B cell (primary cell): ENCODE measurements around the gene BDH2. TPM values are rescaled to one million over a fixed set of nuclear protein-coding genes. Genes with fewer than 3 reads are reported as not detected.

ENCODE experiments used
- ATAC-seq: fragments of 200-7000 bp; cut with Tn5 transposase; one replicate; pipeline ENCODE4 v1.10.0; 2021; ENCODE audit warnings: low read depth, mild to moderate bottlenecking, moderate number of reproducible peaks, moderate library complexity
- CTCF ChIA-PET: fragments of 350-600 bp; sonication (Branson Sonifier 250); formaldehyde crosslinking; loops from one replicate; lab custom pipeline; 2021; ENCODE audit warnings: antibody characterized with exemption, inconsistent platforms; lab: Charles Lee
- POLR2A ChIA-PET: fragments of 350-600 bp; sonication (Branson Sonifier 250); formaldehyde crosslinking; loops from one replicate; lab custom pipeline; 2021; ENCODE audit warnings: antibody characterized with exemption; lab: Charles Lee
- DNase-seq: peaks from one replicate; pipeline ENCODE4 v3.0.0; 2013
- H2AFZ ChIP-seq: 2 replicates; pipeline ENCODE4 v1.6.1; 2012; ENCODE audit warnings: mild to moderate bottlenecking, low read depth, low read length; ENCODE audit not compliant: insufficient read depth, poor library complexity, severe bottlenecking
- H3K27ac ChIP-seq, 2 donors: 1 replicate in 1 of 2; 2 replicates in 1 of 2; pipeline ENCODE4 v1.5.1; 2012 to 2013; ENCODE audit warnings: low read length in 2 of 2, mild to moderate bottlenecking in 2 of 2, moderate library complexity in 1 of 2
- H3K27me3 ChIP-seq, 4 experiments: fragments of 200-600 bp in 1 of 4; sonication (generic) in 1 of 4; replicated peaks in 1 of 4; 1 replicate in 2 of 4; 2 replicates in 2 of 4; pipeline versions ENCODE4 v1.6.1 to v1.7.0; 2013 to 2016; ENCODE audit warnings: low read length in 3 of 4, mild to moderate bottlenecking in 2 of 4, mixed read lengths in 1 of 4, moderate library complexity in 1 of 4; ENCODE audit not compliant: insufficient read depth in 4 of 4, control insufficient read depth in 3 of 4; ENCODE audit errors: control extremely low read depth in 1 of 4
- H3K36me3 ChIP-seq, 2 experiments: replicated peaks in 1 of 2; 1 replicate in 1 of 2; 2 replicates in 1 of 2; pipeline versions ENCODE4 v1.6.1 to v1.7.1; 2013; ENCODE audit warnings: low read length in 1 of 2; ENCODE audit not compliant: insufficient read depth in 2 of 2, control insufficient read depth in 1 of 2; ENCODE audit errors: control extremely low read depth in 1 of 2, extremely low read depth in 1 of 2
- H3K4me1 ChIP-seq, 2 donors: fragments of 200-600 bp in 1 of 2; sonication (generic) in 1 of 2; 1 replicate in 1 of 2; 2 replicates in 1 of 2; pipeline versions ENCODE4 v1.5.1 to v1.6.1; 2013 to 2017; ENCODE audit warnings: low read length in 2 of 2; ENCODE audit not compliant: control insufficient read depth in 2 of 2, insufficient read depth in 2 of 2
- H3K4me2 ChIP-seq: replicated peaks from 2 replicates; pipeline ENCODE3; 2012; ENCODE audit warnings: mild to moderate bottlenecking, low read depth, low read length; ENCODE audit not compliant: poor library complexity, severe bottlenecking
- H3K4me3 ChIP-seq, 5 experiments: fragments of 200-600 bp in 1 of 5; sonication (generic) in 1 of 5; 1 replicate in 3 of 5; 2 replicates in 2 of 5; pipeline versions ENCODE4 v1.5.1 to v1.7.0; 2011 to 2016; ENCODE audit warnings: low read length in 4 of 5, mild to moderate bottlenecking in 4 of 5, low read depth in 2 of 5, control low read depth in 1 of 5, moderate library complexity in 1 of 5; ENCODE audit not compliant: insufficient read depth in 1 of 5; ENCODE audit errors: control extremely low read depth in 1 of 5, extremely low read depth in 1 of 5
- H3K79me2 ChIP-seq: fragments of 200-600 bp; sonication (generic); one replicate; pipeline ENCODE4 v1.6.0; 2016; ENCODE audit warnings: low read length; ENCODE audit not compliant: control insufficient read depth, insufficient read depth
- H3K9ac ChIP-seq: fragments of 200-600 bp; sonication (generic); 2 replicates; pipeline ENCODE4 v1.6.1; 2017; ENCODE audit warnings: mild to moderate bottlenecking, low read length, moderate library complexity
- H3K9me3 ChIP-seq, 3 donors: one replicate each; pipeline versions ENCODE4 v1.6.1 to v1.7.1; 2013; ENCODE audit warnings: low read length in 2 of 3; ENCODE audit not compliant: control insufficient read depth in 2 of 3, insufficient read depth in 1 of 3; ENCODE audit errors: control extremely low read depth in 1 of 3
- H4K20me1 ChIP-seq: 2 replicates; pipeline ENCODE4 v1.6.0; 2012; ENCODE audit warnings: mild to moderate bottlenecking, low read length; ENCODE audit not compliant: insufficient read depth, control insufficient read depth, poor library complexity, severe bottlenecking
- H3K27ac Mint-ChIP-seq: one replicate; pipeline ENCODE4 v1.8.0; 2021; ENCODE audit warnings: mixed read lengths
- H3K27me3 Mint-ChIP-seq: one replicate; pipeline ENCODE4 v1.8.0; 2021; ENCODE audit warnings: mixed read lengths
- H3K4me1 Mint-ChIP-seq: one replicate; pipeline ENCODE4 v1.8.0; 2021; ENCODE audit warnings: mixed read lengths
- H3K4me3 Mint-ChIP-seq: one replicate; pipeline ENCODE4 v1.8.0; 2021; ENCODE audit warnings: mixed read lengths
- H3K9me3 Mint-ChIP-seq: one replicate; pipeline ENCODE4 v1.8.0; 2022; ENCODE audit warnings: mixed read lengths; ENCODE audit not compliant: insufficient read depth
- EZH2 ChIP-seq: IDR thresholded peaks from 2 replicates; pipeline ENCODE4 v1.6.1; 2012; ENCODE audit warnings: borderline replicate concordance, low read depth, mild to moderate bottlenecking, moderate library complexity, low read length; ENCODE audit not compliant: insufficient read depth, poor library complexity, severe bottlenecking
- WGBS: methylation state at CpG from one replicate; pipeline ENCODE4 v1.1.5; 2013; ENCODE audit warnings: missing lambda C conversion rate; ENCODE audit not compliant: insufficient coverage; 5-methylcytosine and 5-hydroxymethylcytosine counted together
- intact Hi-C: fragments of 100-400 bp; cut with micrococcal nuclease; formaldehyde crosslinking; loops from one replicate; pipeline ENCODE4 v1.10.0; 2022
- polyA plus RNA-seq: library from polyadenylated mRNA; depleted of rRNA; stranded (reverse); fragments of >200 nt; gene quantifications from 2 replicates; pipeline ENCODE4 v1.2.3, GENCODE V29; 2012
- total RNA-seq, 2 donors: library from RNA; stranded (reverse); fragments of 120-200 nt in 1 of 2; gene quantifications; 1 replicate in 1 of 2; 2 replicates in 1 of 2; pipeline versions ENCODE4 v1.2.3 to v1.2.4, GENCODE V29; 2013 to 2022
- TF ChIP-seq, protein P1 (sequence below): fragments of 200-600 bp; IDR thresholded peaks from one replicate; pipeline ENCODE4 v1.8.0; 2022; ENCODE audit warnings: antibody characterized with exemption, mild to moderate bottlenecking

Gene BDH2
- total and polyA plus RNA-seq, 2 donors (not counting 1 experiment from before 2014, with no cell fraction given), result 8.8 to 9.1 TPM

DNA sequence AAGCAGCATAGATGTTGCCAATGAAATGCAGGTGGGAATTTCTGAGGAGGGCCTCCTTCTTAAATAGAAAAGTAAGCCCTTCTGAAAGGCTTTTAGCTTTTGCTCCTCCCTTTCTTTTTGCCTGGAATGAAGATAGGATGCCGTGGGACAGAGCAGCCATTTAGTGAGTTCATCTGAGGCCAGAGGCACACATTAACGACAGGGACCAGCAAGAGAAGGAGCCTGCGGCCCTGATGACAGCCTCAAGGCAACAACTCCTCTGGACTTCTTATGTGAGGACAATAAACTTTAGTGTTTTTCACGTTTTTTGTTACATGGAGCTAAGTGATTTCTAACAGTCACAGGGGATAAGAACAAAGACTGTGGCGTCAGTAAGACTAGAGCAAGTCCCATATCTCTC, 1.1 kb upstream of the BDH2 start:
- H3K27me3 ChIP-seq, result no peaks in the 10 kb centered on the region
- no peak overlapping the region for H2AFZ ChIP-seq
- ATAC-seq (no peak), DNase-seq (no peak)
- Mint-ChIP-seq H3K27me3 (no peaks in the 10 kb centered on the region), H3K4me1 (peaks cover 13% of the 10 kb centered on the region), H3K9me3 (no peaks in the 10 kb centered on the region), H3K4me3 (no peak overlapping the region), H3K27ac (no peak overlapping the region)
- H4K20me1 ChIP-seq, result no peaks in the 10 kb centered on the region
- peaks cover 8 to 11% of the 10 kb centered on the region in 2 donors for H3K4me1 ChIP-seq
- peaks cover 19% of the 10 kb centered on the region for H3K79me2 ChIP-seq
- no peak for TF ChIP-seq EZH2
- TF ChIP-seq, protein P1, sequence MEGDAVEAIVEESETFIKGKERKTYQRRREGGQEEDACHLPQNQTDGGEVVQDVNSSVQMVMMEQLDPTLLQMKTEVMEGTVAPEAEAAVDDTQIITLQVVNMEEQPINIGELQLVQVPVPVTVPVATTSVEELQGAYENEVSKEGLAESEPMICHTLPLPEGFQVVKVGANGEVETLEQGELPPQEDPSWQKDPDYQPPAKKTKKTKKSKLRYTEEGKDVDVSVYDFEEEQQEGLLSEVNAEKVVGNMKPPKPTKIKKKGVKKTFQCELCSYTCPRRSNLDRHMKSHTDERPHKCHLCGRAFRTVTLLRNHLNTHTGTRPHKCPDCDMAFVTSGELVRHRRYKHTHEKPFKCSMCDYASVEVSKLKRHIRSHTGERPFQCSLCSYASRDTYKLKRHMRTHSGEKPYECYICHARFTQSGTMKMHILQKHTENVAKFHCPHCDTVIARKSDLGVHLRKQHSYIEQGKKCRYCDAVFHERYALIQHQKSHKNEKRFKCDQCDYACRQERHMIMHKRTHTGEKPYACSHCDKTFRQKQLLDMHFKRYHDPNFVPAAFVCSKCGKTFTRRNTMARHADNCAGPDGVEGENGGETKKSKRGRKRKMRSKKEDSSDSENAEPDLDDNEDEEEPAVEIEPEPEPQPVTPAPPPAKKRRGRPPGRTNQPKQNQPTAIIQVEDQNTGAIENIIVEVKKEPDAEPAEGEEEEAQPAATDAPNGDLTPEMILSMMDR, result no peak
- no peak overlapping the region for H3K9ac ChIP-seq
- ChIA-PET CTCF (interaction anchor here (0.8 to 4.3 kb wide), 11 partner anchors 10 to 670 kb away, joined by 3 to 38 read pairs (median 4); no protein-coding TSS in a partner anchor), POLR2A (no interaction called here)
- H3K9me3 ChIP-seq, result no peaks in the 10 kb centered on the region
- no peak overlapping the region for H3K4me3 ChIP-seq
- intact Hi-C loops, result no loop called here
- H3K36me3 ChIP-seq, result no peaks in the 10 kb centered on the region
- H3K27ac ChIP-seq, result no peak overlapping the region
- WGBS, result 87% methylated on average over 3 of the region's 5 CpGs
- no peak overlapping the region for H3K4me2 ChIP-seq

DNA sequence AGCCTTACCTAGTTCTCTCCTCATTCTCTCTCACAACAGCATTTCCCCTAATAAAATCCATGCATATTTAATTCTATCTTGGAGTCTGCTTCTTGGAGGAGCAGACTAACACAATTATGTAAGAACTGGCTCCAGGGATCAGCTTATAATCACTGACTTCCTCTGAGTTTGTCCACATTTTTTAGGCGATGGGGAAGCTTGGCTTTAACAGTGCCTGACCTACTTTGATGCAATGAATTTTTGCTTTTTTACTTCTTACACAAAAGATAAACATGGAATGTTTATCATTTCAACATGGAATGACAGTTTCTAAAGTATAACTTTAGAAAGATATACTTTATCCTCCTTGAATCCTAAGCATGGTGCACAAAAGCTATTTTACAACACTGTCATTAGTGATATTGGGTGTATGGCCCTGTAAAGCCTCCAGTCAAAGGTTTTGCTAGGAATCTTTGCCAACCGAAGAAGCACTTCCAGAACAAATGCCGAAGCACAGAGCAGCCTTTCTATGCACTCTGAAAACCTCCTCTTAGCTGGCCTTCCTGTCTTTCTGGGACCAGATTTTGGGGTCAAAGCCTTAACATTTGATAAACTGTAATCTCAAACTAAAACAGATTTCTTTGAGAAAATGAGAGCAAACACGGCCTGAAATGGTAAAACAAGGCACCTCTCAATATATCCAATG, 736 bp downstream of the BDH2 start:
- H3K4me1 ChIP-seq, result peaks cover 8 to 11% of the 10 kb centered on the region in 2 donors
- DNase-seq, result no peak
- Mint-ChIP-seq H3K9me3 (no peaks in the 10 kb centered on the region), H3K27me3 (no peaks in the 10 kb centered on the region), H3K27ac (peak overlapping the region; percentile 10), H3K4me3 (peak overlapping the region; percentile 89), H3K4me1 (peaks cover 13% of the 10 kb centered on the region)
- POLR2A ChIA-PET, result interaction anchor here (1.2 to 1.3 kb wide), 2 partner anchors 22 to 271 kb away, joined by 4 read pairs; partner anchors contain the start of gene UBE2D3
- CTCF ChIA-PET, result interaction anchor here (0.6 to 4.3 kb wide), 18 partner anchors 8 to 799 kb away, joined by 3 to 38 read pairs (median 4); partner anchors contain the start of genes MANBA, SLC9B1 and UBE2D3
- H4K20me1 ChIP-seq, result no peaks in the 10 kb centered on the region
- no peak overlapping the region for H3K27ac ChIP-seq
- no peaks in the 10 kb centered on the region for H3K36me3 ChIP-seq
- no peaks in the 10 kb centered on the region for H3K27me3 ChIP-seq
- peak overlapping the region; percentile 72 for H3K4me2 ChIP-seq
- no peak for ATAC-seq
- H3K79me2 ChIP-seq, result peaks cover 19% of the 10 kb centered on the region
- TF ChIP-seq, protein P1, result no peak
- no peak for TF ChIP-seq EZH2
- H2AFZ ChIP-seq, result peak overlapping the region; percentile 79
- H3K9me3 ChIP-seq, result no peaks in the 10 kb centered on the region
- intact Hi-C loops, result loop anchor here (1.0 to 5.0 kb wide), 12 partner anchors 24 to 754 kb away; partner anchors contain the start of genes CENPE, CISD2, MANBA and NFKB1
- H3K9ac ChIP-seq, result peak overlapping the region; percentile 59
- WGBS, result 68% methylated on average over 2 of the region's 4 CpGs
- peak overlapping the region in 4 of 5 experiments; percentile 30 to 72 (median 59) for H3K4me3 ChIP-seq
